Measurements from ENCODE around the gene EPHB1. TPM values are rescaled to one million over a fixed set of nuclear protein-coding genes. Genes with fewer than 3 reads are reported as not detected.

The EPHB1 gene
- total RNA-seq, 4 donors from 2014 or later: 2.3 to 5.6 (median 4.6) TPM

- intact Hi-C loops (cut with DNase I): no loop called here
- WGBS, 2 donors: 91 to 92% methylated on average over 2 of the region's 2 CpGs
- H3K4me1 ChIP-seq: peaks cover 4 to 8% of the 10 kb centered on the region in 2 donors
- no peak overlapping the region for H3K4me3 ChIP-seq (replicated peaks in 1 of 3)
- no peak overlapping the region for H3K27ac ChIP-seq
- no peaks in the 10 kb centered on the region for H3K36me3 ChIP-seq
- H3K9me3 ChIP-seq: no peaks in the 10 kb centered on the region
- TF ChIP-seq POLR2A (IDR thresholded peaks at IDR 0.05): no peak
- TF ChIP-seq, protein P1, sequence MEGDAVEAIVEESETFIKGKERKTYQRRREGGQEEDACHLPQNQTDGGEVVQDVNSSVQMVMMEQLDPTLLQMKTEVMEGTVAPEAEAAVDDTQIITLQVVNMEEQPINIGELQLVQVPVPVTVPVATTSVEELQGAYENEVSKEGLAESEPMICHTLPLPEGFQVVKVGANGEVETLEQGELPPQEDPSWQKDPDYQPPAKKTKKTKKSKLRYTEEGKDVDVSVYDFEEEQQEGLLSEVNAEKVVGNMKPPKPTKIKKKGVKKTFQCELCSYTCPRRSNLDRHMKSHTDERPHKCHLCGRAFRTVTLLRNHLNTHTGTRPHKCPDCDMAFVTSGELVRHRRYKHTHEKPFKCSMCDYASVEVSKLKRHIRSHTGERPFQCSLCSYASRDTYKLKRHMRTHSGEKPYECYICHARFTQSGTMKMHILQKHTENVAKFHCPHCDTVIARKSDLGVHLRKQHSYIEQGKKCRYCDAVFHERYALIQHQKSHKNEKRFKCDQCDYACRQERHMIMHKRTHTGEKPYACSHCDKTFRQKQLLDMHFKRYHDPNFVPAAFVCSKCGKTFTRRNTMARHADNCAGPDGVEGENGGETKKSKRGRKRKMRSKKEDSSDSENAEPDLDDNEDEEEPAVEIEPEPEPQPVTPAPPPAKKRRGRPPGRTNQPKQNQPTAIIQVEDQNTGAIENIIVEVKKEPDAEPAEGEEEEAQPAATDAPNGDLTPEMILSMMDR (IDR thresholded peaks at IDR 0.05): no peak
- DNase-seq: no peak
- no peaks in the 10 kb centered on the region for H3K27me3 ChIP-seq
These were observed 134.9 kb downstream of the EPHB1 start for GRCh38 chr3:134929976-134930375.

DNA sequence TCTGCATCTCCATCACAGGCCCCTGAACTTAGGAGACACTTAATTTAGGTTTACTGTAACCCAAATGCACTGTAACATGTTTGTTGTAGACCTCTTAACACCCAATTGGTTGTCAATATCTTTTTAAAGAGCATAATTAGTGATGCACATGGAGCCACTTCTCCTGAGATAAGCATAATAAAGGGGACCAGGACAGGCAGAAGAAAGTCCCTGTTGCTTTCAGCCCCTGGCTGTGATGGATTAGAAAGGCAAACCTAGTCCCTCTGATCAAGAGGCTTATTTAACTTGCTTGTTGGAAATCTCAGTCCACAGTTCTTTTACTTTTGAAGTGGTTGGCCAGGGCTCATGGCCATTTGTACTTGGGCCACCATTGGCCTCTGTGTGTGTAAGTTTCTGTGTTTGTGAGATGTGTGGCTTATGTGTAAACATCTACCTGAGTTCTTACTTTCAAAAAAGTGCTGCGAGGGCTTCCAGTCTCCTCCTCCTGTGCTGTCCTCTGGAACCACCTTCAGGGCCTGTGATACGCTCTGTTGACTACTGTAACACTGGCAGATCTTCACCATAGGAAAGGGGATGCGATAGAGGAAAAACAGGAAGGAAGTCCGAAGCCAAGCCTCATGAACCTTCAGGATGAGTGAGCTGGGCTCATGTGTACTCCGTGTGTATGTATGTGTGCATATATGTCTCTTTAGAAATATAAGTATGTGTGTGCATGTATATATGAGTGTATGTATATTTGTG, 136.2 kb downstream of the EPHB1 start:
- Histone ChIP-seq H3K27me3 (no peaks in the 10 kb centered on the region), H3K4me1 (peaks cover 4 to 8% of the 10 kb centered on the region in 2 donors), H3K36me3 (no peaks in the 10 kb centered on the region), H3K4me3 (replicated peaks in 1 of 3) (no peak overlapping the region), H3K27ac (no peak overlapping the region), H3K9me3 (no peaks in the 10 kb centered on the region)
- peak; percentile 15 to 27 for DNase-seq
- TF ChIP-seq, protein P1 (IDR thresholded peaks at IDR 0.05): no peak
- TF ChIP-seq POLR2A (IDR thresholded peaks at IDR 0.05): no peak
- intact Hi-C loops (cut with DNase I): no loop called here
- 41 to 57% methylated on average over 5 of the region's 5 CpGs for WGBS, 2 donors

GRCh38 chr3:134932035-134932434, 137.0 kb downstream of the EPHB1 start:
- H3K9me3 ChIP-seq: no peaks in the 10 kb centered on the region
- TF ChIP-seq, protein P1 (IDR thresholded peaks at IDR 0.05): no peak
- TF ChIP-seq POLR2A (IDR thresholded peaks at IDR 0.05): no peak
- intact Hi-C loops (cut with DNase I): no loop called here
- H3K4me1 ChIP-seq: peaks cover 4 to 8% of the 10 kb centered on the region in 2 donors
- H3K27ac ChIP-seq: no peak overlapping the region
- 82 to 85% methylated on average over 6 of the region's 6 CpGs for WGBS, 2 donors
- no peaks in the 10 kb centered on the region for H3K36me3 ChIP-seq
- no peaks in the 10 kb centered on the region for H3K27me3 ChIP-seq
- DNase-seq: no peak
- no peak overlapping the region for H3K4me3 ChIP-seq (replicated peaks in 1 of 3)

DNA sequence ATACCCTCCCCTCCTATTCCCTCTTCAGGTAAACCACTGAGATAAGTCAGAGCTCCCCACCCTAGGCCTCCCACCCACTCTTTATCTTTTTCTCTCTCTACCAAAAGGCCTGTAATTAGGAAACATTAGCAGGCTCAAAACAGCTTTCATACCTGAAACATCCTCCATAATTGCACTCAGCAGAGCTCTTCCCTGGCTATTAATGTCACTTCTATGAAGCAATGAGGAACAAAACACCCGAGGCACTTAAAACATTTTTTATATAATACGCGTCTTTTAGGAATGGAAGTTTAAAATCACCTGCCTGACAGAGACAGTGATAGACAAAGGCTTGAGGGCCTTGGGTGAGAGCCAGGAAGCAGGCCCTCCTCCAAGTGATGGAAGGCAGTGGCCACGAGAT, 138.9 kb downstream of the EPHB1 start:
- H3K4me1 ChIP-seq: peaks cover 4 to 8% of the 10 kb centered on the region in 2 donors
- intact Hi-C loops (cut with DNase I): no loop called here
- 87 to 91% methylated on average over 4 of the region's 4 CpGs for WGBS, 2 donors
- no peak overlapping the region for H3K4me3 ChIP-seq (replicated peaks in 1 of 3)
- no peaks in the 10 kb centered on the region for H3K36me3 ChIP-seq
- no peaks in the 10 kb centered on the region for H3K27me3 ChIP-seq
- H3K9me3 ChIP-seq: no peaks in the 10 kb centered on the region
- no peak overlapping the region for H3K27ac ChIP-seq
- no peak for DNase-seq
- TF ChIP-seq POLR2A (IDR thresholded peaks at IDR 0.05): no peak
- TF ChIP-seq, protein P1 (IDR thresholded peaks at IDR 0.05): no peak

GRCh38 chr3:134934933-134935332, 139.9 kb downstream of the EPHB1 start:
- TF ChIP-seq, protein P1 (IDR thresholded peaks at IDR 0.05): no peak
- no peak for TF ChIP-seq POLR2A (IDR thresholded peaks at IDR 0.05)
- Histone ChIP-seq H3K36me3 (no peaks in the 10 kb centered on the region), H3K27me3 (no peaks in the 10 kb centered on the region), H3K9me3 (no peaks in the 10 kb centered on the region), H3K4me1 (peaks cover 4 to 8% of the 10 kb centered on the region in 2 donors), H3K4me3 (replicated peaks in 1 of 3) (no peak overlapping the region), H3K27ac (no peak overlapping the region)
- intact Hi-C loops (cut with DNase I): no loop called here
- DNase-seq: no peak
- 84 to 86% methylated on average over 2 of the region's 2 CpGs for WGBS, 2 donors

Data from thyroid gland (tissue), 4 donors.